HG02798 (cell line): Measurements from ENCODE around the gene RALGPS1.

Experiments used
- ATAC-seq: cut with Tn5 transposase; IDR thresholded peaks from one replicate; pipeline ENCODE4 v1.9.1; 2021; ENCODE audit warnings: mild to moderate bottlenecking; ENCODE audit not compliant: unreplicated experiment, poor library complexity

RALGPS1 gene

GRCh38 chr9:126982215-126983002 is 67.8 kb downstream of the RALGPS1 start:
- ATAC-seq: no peak

- ATAC-seq: no peak
These were observed 69.2 kb downstream of the RALGPS1 start for GRCh38 chr9:126983767-126984166.

GRCh38 chr9:126984969-126985368 is 70.4 kb downstream of the RALGPS1 start:
- no peak for ATAC-seq

GRCh38 chr9:126985870-126986498 is 71.4 kb downstream of the RALGPS1 start:
- ATAC-seq: no peak

DNA sequence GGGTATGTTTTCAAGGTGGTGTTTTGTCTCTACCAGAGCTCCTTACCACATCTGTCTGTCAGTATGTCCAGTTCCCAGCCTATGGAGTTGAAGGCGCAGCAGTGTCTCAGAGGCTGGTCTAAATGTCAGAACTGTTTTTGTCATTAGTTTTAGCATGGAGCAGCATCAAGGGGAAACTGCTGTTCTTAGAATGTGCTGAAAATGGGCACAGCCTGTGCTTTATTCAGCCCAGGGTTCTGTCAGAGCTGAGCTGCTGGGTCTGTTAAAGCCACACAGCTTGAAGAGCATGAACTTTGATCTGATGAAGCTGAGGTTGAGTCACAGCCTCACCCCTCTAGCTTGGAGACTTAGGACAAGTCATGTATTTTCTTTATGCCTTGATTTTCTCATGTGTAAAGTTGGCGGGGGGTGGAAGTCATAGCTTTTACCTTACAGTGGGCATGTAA is 71.9 kb downstream of the RALGPS1 start:
- ATAC-seq: no peak

GRCh38 chr9:126988857-126989256 is 74.3 kb downstream of the RALGPS1 start:
- no peak for ATAC-seq

- no peak for ATAC-seq
These were observed 75.6 kb downstream of the RALGPS1 start for GRCh38 chr9:126989847-126990842.

DNA sequence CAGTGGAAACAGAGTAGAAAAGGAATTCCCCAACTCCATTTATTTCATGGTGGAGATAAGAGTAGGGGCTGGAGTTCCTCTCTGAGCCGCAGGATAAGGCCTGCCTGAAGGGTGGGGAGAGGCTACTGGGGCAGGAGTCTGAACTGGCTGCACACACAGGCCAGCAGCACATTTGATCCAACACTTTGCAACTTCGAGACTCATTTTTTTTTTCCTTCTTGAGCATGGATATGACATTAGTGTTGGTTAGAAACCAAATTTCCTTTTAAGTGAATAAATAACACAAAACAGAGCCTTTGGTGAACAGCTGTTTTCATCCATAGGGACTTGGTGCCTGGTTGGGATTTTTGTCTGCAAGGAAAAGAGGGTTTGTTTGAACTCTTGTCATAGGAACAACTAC is 76.6 kb downstream of the RALGPS1 start:
- no peak for ATAC-seq

DNA sequence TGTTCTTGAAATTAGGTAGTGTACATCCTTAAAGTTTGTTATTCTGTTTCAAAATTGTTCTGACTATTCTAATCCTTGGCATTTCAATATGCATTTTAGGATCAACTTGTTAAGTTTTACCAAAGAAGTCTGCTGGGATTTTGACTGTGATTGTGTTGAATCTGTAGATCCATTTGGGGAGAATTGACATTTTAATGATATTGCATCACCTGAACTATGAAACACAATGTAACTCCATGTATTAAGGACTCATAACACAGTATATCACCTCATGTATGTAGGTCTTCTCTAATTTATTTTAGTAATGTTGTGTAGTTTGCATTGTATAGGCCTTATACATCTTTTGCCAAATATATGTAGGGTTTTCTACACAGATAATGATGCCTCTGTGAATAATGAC is 77.8 kb downstream of the RALGPS1 start:
- no peak for ATAC-seq

DNA sequence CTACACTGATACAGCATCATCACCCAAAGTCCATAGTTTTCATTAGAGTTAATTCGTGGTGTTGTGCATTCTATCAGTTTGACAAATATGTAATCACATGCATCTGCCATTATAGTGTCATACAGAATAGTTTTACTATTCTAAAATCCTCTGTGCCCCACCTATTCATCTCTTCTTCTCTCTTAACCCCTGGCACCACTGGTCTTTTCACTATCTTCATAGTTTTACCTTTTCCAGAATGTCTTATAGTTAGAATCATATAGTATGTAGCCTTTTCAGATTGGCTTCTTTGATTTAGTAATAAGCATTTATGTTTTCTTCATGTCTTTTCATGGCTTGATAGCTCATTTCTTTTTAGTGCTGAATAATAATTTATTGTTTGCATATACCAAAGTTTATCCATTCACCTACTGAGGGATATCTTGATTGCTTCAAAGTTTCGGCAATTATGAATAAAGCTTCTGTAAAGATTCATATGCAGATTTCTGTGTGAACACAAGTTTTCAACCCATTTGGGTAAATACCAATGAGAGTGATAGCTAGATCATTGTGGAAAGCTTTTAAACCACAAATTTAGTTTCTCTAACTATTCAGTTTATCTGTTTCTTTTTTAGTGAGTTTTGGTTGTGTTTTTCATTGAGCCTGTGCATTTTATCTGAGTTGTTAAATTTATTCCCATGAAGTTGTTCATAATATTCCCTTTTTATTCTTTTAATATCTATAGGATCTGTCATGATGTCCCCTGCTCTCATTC is 84.9 kb downstream of the RALGPS1 start:
- no peak for ATAC-seq

- peak; percentile 95 for ATAC-seq
These were observed 90.6 kb downstream of the RALGPS1 start for GRCh38 chr9:127004946-127005769.

DNA sequence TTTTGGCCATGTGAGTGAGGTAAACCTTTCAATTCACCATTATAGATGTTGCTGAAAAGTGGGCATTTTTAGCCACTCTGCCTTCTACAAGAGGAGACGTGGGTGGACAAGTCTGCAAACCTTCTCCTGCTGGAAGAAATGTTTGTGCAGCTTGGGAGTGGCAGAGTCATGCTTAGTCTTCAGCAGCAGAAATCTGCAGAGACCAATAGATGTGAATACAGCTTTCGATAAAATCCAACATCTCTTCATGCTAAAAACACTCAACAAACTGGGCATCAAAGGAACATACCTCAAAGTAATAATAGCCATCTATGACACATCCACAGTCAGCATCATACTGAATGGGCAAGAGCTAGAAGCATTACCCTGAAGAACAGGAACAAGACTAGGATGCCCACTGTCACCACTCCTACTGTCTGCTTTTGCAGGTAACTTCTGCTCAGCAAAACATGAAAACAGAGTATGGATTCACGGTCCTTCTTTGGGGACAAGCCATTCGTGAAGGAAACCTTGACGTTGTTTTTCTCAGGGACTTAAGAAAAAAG is 91.3 kb downstream of the RALGPS1 start:
- peak; percentile 31 for ATAC-seq

DNA sequence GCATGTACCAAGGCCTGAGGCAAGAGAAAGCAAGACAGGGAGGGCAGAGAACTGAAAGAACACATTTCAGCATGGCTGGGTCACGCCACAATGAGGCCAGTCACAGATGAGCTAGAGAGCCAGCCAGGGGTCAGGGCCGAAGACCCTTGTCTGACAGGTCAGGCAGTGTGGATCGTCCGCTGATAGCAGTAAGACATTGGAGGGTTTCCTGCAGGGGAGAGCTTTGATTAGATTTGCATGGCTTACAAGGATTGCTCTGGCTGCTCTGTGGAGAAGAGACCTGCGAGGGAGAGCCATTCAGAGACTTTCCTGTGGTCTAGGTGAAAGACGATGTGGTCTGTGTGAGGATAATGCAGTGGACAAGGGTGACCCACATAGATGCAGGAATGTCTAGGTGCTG is 93.1 kb downstream of the RALGPS1 start:
- ATAC-seq: no peak

DNA sequence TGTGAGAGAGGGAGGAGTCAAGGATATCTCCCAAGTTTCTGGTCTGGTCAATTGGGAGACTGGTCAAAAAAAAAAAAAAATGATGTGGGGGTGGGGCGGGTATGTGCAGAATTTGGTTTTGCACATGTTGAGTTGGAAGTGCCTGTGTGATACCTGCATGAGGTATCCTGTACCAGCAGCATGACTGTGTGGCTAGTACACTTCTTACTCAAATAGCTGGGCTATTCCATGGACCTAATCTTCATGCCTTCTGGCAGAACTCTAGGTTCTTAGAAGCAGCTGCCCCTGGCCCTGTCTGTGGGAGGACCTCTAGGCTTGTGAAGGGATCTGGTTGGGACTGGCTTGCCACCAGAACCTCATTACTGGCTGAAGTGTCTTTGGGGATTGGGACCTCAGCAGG is 93.5 kb downstream of the RALGPS1 start:
- no peak for ATAC-seq

GRCh38 chr9:127011772-127012171 is 97.2 kb downstream of the RALGPS1 start:
- ATAC-seq: no peak

- ATAC-seq: no peak
These were observed 97.7 kb downstream of the RALGPS1 start for GRCh38 chr9:127012250-127012649.

- no peak for ATAC-seq
These were observed 99.0 kb downstream of the RALGPS1 start for GRCh38 chr9:127013597-127013996.

GRCh38 chr9:127014216-127014909 is 99.8 kb downstream of the RALGPS1 start:
- no peak for ATAC-seq
